Measurements from ENCODE around the gene PVR.
"Not testable (repeated sequence)": the region's sequence is repeated elsewhere in the genome, so short reads cannot be mapped to it uniquely, and the experiment has no call there.

The PVR gene

GRCh38 chr19:44621367-44621766 is 22.3 kb upstream of the PVR start:
- Histone ChIP-seq H3K36me3 (ENCODE audit: insufficient read depth, low read depth, low read length) (no peaks in the 10 kb centered on the region), H3K9ac (ENCODE audit: low read depth, low read length) (no peak overlapping the region), H3K4me3 (ENCODE audit: low read length) (no peak overlapping the region), H3K9me3 (ENCODE audit: insufficient read depth, low read depth, low read length) (no peaks in the 10 kb centered on the region), H3K27ac (ENCODE audit: low read length) (no peak overlapping the region), H3K4me1 (ENCODE audit: insufficient read depth, low read length) (no peaks in the 10 kb centered on the region), H3K27me3 (ENCODE audit: insufficient read depth, low read length) (no peaks in the 10 kb centered on the region)

- H3K4me1 ChIP-seq (ENCODE audit: insufficient read depth, low read length): no peaks in the 10 kb centered on the region
- no peaks in the 10 kb centered on the region for H3K27me3 ChIP-seq (ENCODE audit: insufficient read depth, low read length)
- no peaks in the 10 kb centered on the region for H3K36me3 ChIP-seq (ENCODE audit: insufficient read depth, low read depth, low read length)
- H3K27ac ChIP-seq (ENCODE audit: low read length): no peak overlapping the region
- H3K9me3 ChIP-seq (ENCODE audit: insufficient read depth, low read depth, low read length): no peaks in the 10 kb centered on the region
- H3K9ac ChIP-seq (ENCODE audit: low read depth, low read length): no peak overlapping the region
- H3K4me3 ChIP-seq (ENCODE audit: low read length): no peak overlapping the region
Observed at GRCh38 chr19:44623080-44623479, 20.6 kb upstream of the PVR start.

GRCh38 chr19:44623626-44624025 is 20.1 kb upstream of the PVR start:
- Histone ChIP-seq H3K9ac (ENCODE audit: low read depth, low read length) (no peak overlapping the region), H3K9me3 (ENCODE audit: insufficient read depth, low read depth, low read length) (no peaks in the 10 kb centered on the region), H3K4me1 (ENCODE audit: insufficient read depth, low read length) (no peaks in the 10 kb centered on the region), H3K36me3 (ENCODE audit: insufficient read depth, low read depth, low read length) (no peaks in the 10 kb centered on the region), H3K4me3 (ENCODE audit: low read length) (no peak overlapping the region), H3K27ac (ENCODE audit: low read length) (no peak overlapping the region), H3K27me3 (ENCODE audit: insufficient read depth, low read length) (no peaks in the 10 kb centered on the region)

GRCh38 chr19:44624840-44625354 is 18.8 kb upstream of the PVR start:
- H3K27ac ChIP-seq (ENCODE audit: low read length): no peak overlapping the region
- H3K4me1 ChIP-seq (ENCODE audit: insufficient read depth, low read length): no peaks in the 10 kb centered on the region
- no peak overlapping the region for H3K4me3 ChIP-seq (ENCODE audit: low read length)
- no peak overlapping the region for H3K9ac ChIP-seq (ENCODE audit: low read depth, low read length)
- H3K9me3 ChIP-seq (ENCODE audit: insufficient read depth, low read depth, low read length): no peaks in the 10 kb centered on the region
- H3K27me3 ChIP-seq (ENCODE audit: insufficient read depth, low read length): no peaks in the 10 kb centered on the region
- no peaks in the 10 kb centered on the region for H3K36me3 ChIP-seq (ENCODE audit: insufficient read depth, low read depth, low read length)

- H3K4me1 ChIP-seq (ENCODE audit: insufficient read depth, low read length); H3K4me3 ChIP-seq (ENCODE audit: low read length); H3K9ac ChIP-seq (ENCODE audit: low read depth, low read length); H3K36me3 ChIP-seq (ENCODE audit: insufficient read depth, low read depth, low read length); H3K27me3 ChIP-seq (ENCODE audit: insufficient read depth, low read length); H3K9me3 ChIP-seq (ENCODE audit: insufficient read depth, low read depth, low read length); H3K27ac ChIP-seq (ENCODE audit: low read length): not testable (repeated sequence)
Observed at GRCh38 chr19:44625637-44626036, 18.1 kb upstream of the PVR start.

- Histone ChIP-seq H3K4me3 (ENCODE audit: low read length) (no peak overlapping the region), H3K9me3 (ENCODE audit: insufficient read depth, low read depth, low read length) (no peaks in the 10 kb centered on the region), H3K9ac (ENCODE audit: low read depth, low read length) (no peak overlapping the region), H3K27me3 (ENCODE audit: insufficient read depth, low read length) (no peaks in the 10 kb centered on the region), H3K4me1 (ENCODE audit: insufficient read depth, low read length) (no peaks in the 10 kb centered on the region), H3K36me3 (ENCODE audit: insufficient read depth, low read depth, low read length) (no peaks in the 10 kb centered on the region), H3K27ac (ENCODE audit: low read length) (no peak overlapping the region)
Observed at GRCh38 chr19:44626048-44626624, 17.6 kb upstream of the PVR start.

- H3K27me3 ChIP-seq (ENCODE audit: insufficient read depth, low read length): no peaks in the 10 kb centered on the region
- no peak overlapping the region for H3K9ac ChIP-seq (ENCODE audit: low read depth, low read length)
- H3K4me1 ChIP-seq (ENCODE audit: insufficient read depth, low read length): no peaks in the 10 kb centered on the region; the same call in 1 of the 2 replicates
- H3K36me3 ChIP-seq (ENCODE audit: insufficient read depth, low read depth, low read length): no peaks in the 10 kb centered on the region
- H3K27ac ChIP-seq (ENCODE audit: low read length): no peak overlapping the region
- H3K9me3 ChIP-seq (ENCODE audit: insufficient read depth, low read depth, low read length): no peaks in the 10 kb centered on the region
- H3K4me3 ChIP-seq (ENCODE audit: low read length): no peak overlapping the region
Observed at GRCh38 chr19:44627631-44628030, 16.1 kb upstream of the PVR start.

- Histone ChIP-seq H3K9ac (ENCODE audit: low read depth, low read length) (no peak overlapping the region), H3K4me1 (ENCODE audit: insufficient read depth, low read length) (peaks cover 4% of the 10 kb centered on the region; the same call in 1 of the 2 replicates), H3K36me3 (ENCODE audit: insufficient read depth, low read depth, low read length) (no peaks in the 10 kb centered on the region), H3K9me3 (ENCODE audit: insufficient read depth, low read depth, low read length) (no peaks in the 10 kb centered on the region), H3K4me3 (ENCODE audit: low read length) (no peak overlapping the region), H3K27ac (ENCODE audit: low read length) (no peak overlapping the region), H3K27me3 (ENCODE audit: insufficient read depth, low read length) (no peaks in the 10 kb centered on the region)
Observed at GRCh38 chr19:44628793-44629192, 14.9 kb upstream of the PVR start.

- H3K9ac ChIP-seq (ENCODE audit: low read depth, low read length); H3K27me3 ChIP-seq (ENCODE audit: insufficient read depth, low read length); H3K27ac ChIP-seq (ENCODE audit: low read length); H3K9me3 ChIP-seq (ENCODE audit: insufficient read depth, low read depth, low read length); H3K36me3 ChIP-seq (ENCODE audit: insufficient read depth, low read depth, low read length); H3K4me3 ChIP-seq (ENCODE audit: low read length); H3K4me1 ChIP-seq (ENCODE audit: insufficient read depth, low read length): not testable (repeated sequence)
Observed at GRCh38 chr19:44631611-44632010, 12.1 kb upstream of the PVR start.

- H3K4me3 ChIP-seq (ENCODE audit: low read length); H3K4me1 ChIP-seq (ENCODE audit: insufficient read depth, low read length); H3K27me3 ChIP-seq (ENCODE audit: insufficient read depth, low read length); H3K9ac ChIP-seq (ENCODE audit: low read depth, low read length); H3K27ac ChIP-seq (ENCODE audit: low read length); H3K9me3 ChIP-seq (ENCODE audit: insufficient read depth, low read depth, low read length); H3K36me3 ChIP-seq (ENCODE audit: insufficient read depth, low read depth, low read length): not testable (repeated sequence)
Observed at GRCh38 chr19:44634058-44634457, 9.7 kb upstream of the PVR start.

GRCh38 chr19:44634785-44635184 is 8.9 kb upstream of the PVR start:
- Histone ChIP-seq H3K9me3 (ENCODE audit: insufficient read depth, low read depth, low read length) (no peaks in the 10 kb centered on the region), H3K27me3 (ENCODE audit: insufficient read depth, low read length) (no peaks in the 10 kb centered on the region), H3K4me3 (ENCODE audit: low read length) (no peak overlapping the region), H3K36me3 (ENCODE audit: insufficient read depth, low read depth, low read length) (no peaks in the 10 kb centered on the region), H3K4me1 (ENCODE audit: insufficient read depth, low read length) (peaks cover 4% of the 10 kb centered on the region; the same call in 1 of the 2 replicates), H3K9ac (ENCODE audit: low read depth, low read length) (no peak overlapping the region), H3K27ac (ENCODE audit: low read length) (no peak overlapping the region)

GRCh38 chr19:44635581-44636438 is 7.9 kb upstream of the PVR start:
- H3K36me3 ChIP-seq (ENCODE audit: insufficient read depth, low read depth, low read length): no peaks in the 10 kb centered on the region
- no peaks in the 10 kb centered on the region for H3K9me3 ChIP-seq (ENCODE audit: insufficient read depth, low read depth, low read length)
- no peaks in the 10 kb centered on the region for H3K27me3 ChIP-seq (ENCODE audit: insufficient read depth, low read length)
- no peak overlapping the region for H3K4me3 ChIP-seq (ENCODE audit: low read length)
- peaks cover 4% of the 10 kb centered on the region; the same call in 1 of the 2 replicates for H3K4me1 ChIP-seq (ENCODE audit: insufficient read depth, low read length)
- no peak overlapping the region for H3K27ac ChIP-seq (ENCODE audit: low read length)
- no peak overlapping the region for H3K9ac ChIP-seq (ENCODE audit: low read depth, low read length)

All from iPS-20b (cell line).